ENCODE data around the gene SIK2.
A peak's percentile ranks its signal among the peaks of the same experiment; 100 is the strongest.

Gene SIK2

GRCh38 chr11:111572581-111572980 is 29.7 kb upstream of the SIK2 start:
- no peak overlapping the region for H3K27ac Mint-ChIP-seq
- no peaks in the 10 kb centered on the region for H3K9me3 Mint-ChIP-seq
- DNase-seq, result no peak
- no peak for ATAC-seq
- no peaks in the 10 kb centered on the region for H3K4me1 Mint-ChIP-seq
- no peak overlapping the region for H3K4me3 Mint-ChIP-seq
- peaks cover 19% of the 10 kb centered on the region for H3K27me3 Mint-ChIP-seq

GRCh38 chr11:111573821-111574249 is 28.4 kb upstream of the SIK2 start:
- Mint-ChIP-seq H3K4me3 (no peak overlapping the region), H3K9me3 (no peaks in the 10 kb centered on the region), H3K4me1 (no peaks in the 10 kb centered on the region), H3K27me3 (peaks cover 19% of the 10 kb centered on the region), H3K27ac (no peak overlapping the region)
- DNase-seq, result no peak
- ATAC-seq, result no peak

- ATAC-seq (peak; percentile 66), DNase-seq (no peak)
- Mint-ChIP-seq H3K9me3 (no peaks in the 10 kb centered on the region), H3K27ac (no peak overlapping the region), H3K4me3 (peak overlapping the region in 1 of 2 donors; percentile 53), H3K4me1 (no peaks in the 10 kb centered on the region), H3K27me3 (peaks cover 19% of the 10 kb centered on the region)
These were observed 27.6 kb upstream of the SIK2 start for GRCh38 chr11:111574373-111575225.

- ATAC-seq (no peak), DNase-seq (no peak)
- no peak overlapping the region for H3K27ac Mint-ChIP-seq
- H3K4me3 Mint-ChIP-seq, result no peak overlapping the region
- no peaks in the 10 kb centered on the region for H3K9me3 Mint-ChIP-seq
- H3K27me3 Mint-ChIP-seq, result peaks cover 11% of the 10 kb centered on the region
- H3K4me1 Mint-ChIP-seq, result no peaks in the 10 kb centered on the region
These were observed 26.5 kb upstream of the SIK2 start for GRCh38 chr11:111575740-111576139.

- DNase-seq (no peak), ATAC-seq (no peak)
- H3K27ac Mint-ChIP-seq, result no peak overlapping the region
- no peaks in the 10 kb centered on the region for H3K4me1 Mint-ChIP-seq
- no peaks in the 10 kb centered on the region for H3K27me3 Mint-ChIP-seq
- H3K4me3 Mint-ChIP-seq, result no peak overlapping the region
- H3K9me3 Mint-ChIP-seq, result no peaks in the 10 kb centered on the region
These were observed 24.4 kb upstream of the SIK2 start for GRCh38 chr11:111577821-111578220.

GRCh38 chr11:111581341-111581740 is 20.9 kb upstream of the SIK2 start:
- DNase-seq, result no peak
- Mint-ChIP-seq H3K4me3 (no peak overlapping the region), H3K27me3 (peaks cover 8% of the 10 kb centered on the region), H3K27ac (no peak overlapping the region), H3K4me1 (no peaks in the 10 kb centered on the region), H3K9me3 (no peaks in the 10 kb centered on the region)
- no peak for ATAC-seq

GRCh38 chr11:111582163-111582562 is 20.1 kb upstream of the SIK2 start:
- H3K4me3 Mint-ChIP-seq, result no peak overlapping the region
- no peaks in the 10 kb centered on the region for H3K9me3 Mint-ChIP-seq
- DNase-seq (no peak), ATAC-seq (no peak)
- H3K27me3 Mint-ChIP-seq, result peaks cover 8% of the 10 kb centered on the region
- no peak overlapping the region for H3K27ac Mint-ChIP-seq
- H3K4me1 Mint-ChIP-seq, result no peaks in the 10 kb centered on the region

- Mint-ChIP-seq H3K27ac (no peak overlapping the region), H3K27me3 (peaks cover 8% of the 10 kb centered on the region), H3K4me1 (no peaks in the 10 kb centered on the region), H3K4me3 (no peak overlapping the region), H3K9me3 (no peaks in the 10 kb centered on the region)
- DNase-seq, result no peak
- ATAC-seq, result no peak
These were observed 19.4 kb upstream of the SIK2 start for GRCh38 chr11:111582881-111583280.

GRCh38 chr11:111585371-111585770 is 16.9 kb upstream of the SIK2 start:
- H3K4me1 Mint-ChIP-seq, result no peaks in the 10 kb centered on the region
- no peak for DNase-seq

GRCh38 chr11:111586388-111586831 is 15.8 kb upstream of the SIK2 start:
- peak in 1 of 2 donors; percentile 33 for DNase-seq
- H3K9me3 Mint-ChIP-seq, result no peaks in the 10 kb centered on the region
- no peaks in the 10 kb centered on the region for H3K4me1 Mint-ChIP-seq
- ATAC-seq, result no peak
- peak overlapping the region in 1 of 2 donors; percentile 44 for H3K27ac Mint-ChIP-seq
- H3K27me3 Mint-ChIP-seq, result peaks cover 8% of the 10 kb centered on the region
- H3K4me3 Mint-ChIP-seq, result no peak overlapping the region

More at GRCh38 chr11:111585371-111585770, 16.9 kb upstream of the SIK2 start:
- no peak for ATAC-seq
- Mint-ChIP-seq H3K27ac (peak overlapping the region in 1 of 2 donors; percentile 9), H3K27me3 (peaks cover 8% of the 10 kb centered on the region), H3K4me3 (no peak overlapping the region), H3K9me3 (no peaks in the 10 kb centered on the region)

- Mint-ChIP-seq H3K27me3 (peaks cover 8% of the 10 kb centered on the region), H3K9me3 (no peaks in the 10 kb centered on the region), H3K27ac (no peak overlapping the region), H3K4me1 (no peaks in the 10 kb centered on the region), H3K4me3 (no peak overlapping the region)
- no peak for DNase-seq
- no peak for ATAC-seq
These were observed 13.1 kb upstream of the SIK2 start for GRCh38 chr11:111589114-111589513.

- Mint-ChIP-seq H3K4me1 (no peaks in the 10 kb centered on the region), H3K9me3 (no peaks in the 10 kb centered on the region), H3K27me3 (peaks cover 8% of the 10 kb centered on the region), H3K4me3 (no peak overlapping the region), H3K27ac (no peak overlapping the region)
- DNase-seq, result no peak
- no peak for ATAC-seq
These were observed 12.3 kb upstream of the SIK2 start for GRCh38 chr11:111589886-111590499.

- H3K4me3 Mint-ChIP-seq, result no peak overlapping the region
- no peaks in the 10 kb centered on the region for H3K4me1 Mint-ChIP-seq
- no peaks in the 10 kb centered on the region for H3K9me3 Mint-ChIP-seq
- ATAC-seq (no peak), DNase-seq (no peak)
- H3K27ac Mint-ChIP-seq, result no peak overlapping the region
- no peaks in the 10 kb centered on the region for H3K27me3 Mint-ChIP-seq
These were observed 10.9 kb upstream of the SIK2 start for GRCh38 chr11:111591187-111591960.

- no peak overlapping the region for H3K27ac Mint-ChIP-seq
- ATAC-seq, result no peak
These were observed 9.8 kb upstream of the SIK2 start for GRCh38 chr11:111592491-111592890.

GRCh38 chr11:111596319-111596718 is 5.9 kb upstream of the SIK2 start:
- Mint-ChIP-seq H3K27ac (no peak overlapping the region), H3K4me1 (peaks cover 2% of the 10 kb centered on the region), H3K9me3 (no peaks in the 10 kb centered on the region), H3K27me3 (no peaks in the 10 kb centered on the region), H3K4me3 (no peak overlapping the region)
- ATAC-seq (no peak), DNase-seq (no peak)

More at GRCh38 chr11:111592491-111592890, 9.8 kb upstream of the SIK2 start:
- Mint-ChIP-seq H3K4me1 (no peaks in the 10 kb centered on the region), H3K27me3 (no peaks in the 10 kb centered on the region), H3K4me3 (no peak overlapping the region), H3K9me3 (no peaks in the 10 kb centered on the region)
- DNase-seq, result no peak

GRCh38 chr11:111598148-111598547 is 4.1 kb upstream of the SIK2 start:
- no peak overlapping the region for H3K4me3 Mint-ChIP-seq
- H3K27me3 Mint-ChIP-seq, result no peaks in the 10 kb centered on the region
- no peaks in the 10 kb centered on the region for H3K9me3 Mint-ChIP-seq
- ATAC-seq, result no peak
- no peak overlapping the region for H3K27ac Mint-ChIP-seq
- DNase-seq, result no peak
- H3K4me1 Mint-ChIP-seq, result peaks cover 8% of the 10 kb centered on the region
